ENCODE measurements around the gene EPG5. TPM values are rescaled to one million over a fixed set of nuclear protein-coding genes. Genes with fewer than 3 reads are reported as not detected.

EPG5 gene
- polyA plus RNA-seq, 1 donor from 2014 or later = 18.0 TPM

- no peak overlapping the region for H3K27ac ChIP-seq (ENCODE audit: low read length)
- no peak overlapping the region for H2AFZ ChIP-seq (ENCODE audit: low read depth, low read length)
- H3K36me3 ChIP-seq (ENCODE audit: insufficient read depth, low read length) = no peaks in the 10 kb centered on the region
- TF ChIP-seq CTCF (IDR thresholded peaks at IDR 0.05; ENCODE audit: poor library complexity, severe bottlenecking) (no peak), TAF1 (IDR thresholded peaks at IDR 0.05; ENCODE audit: low read depth) (no peak), RAD21 (conservative IDR thresholded peaks at IDR 0.05) (no peak), SMC3 (conservative IDR thresholded peaks at IDR 0.05; ENCODE audit: poor library complexity) (no peak), MXI1 (conservative IDR thresholded peaks at IDR 0.05; ENCODE audit: poor library complexity, severe bottlenecking) (no peak), EP300 (conservative IDR thresholded peaks at IDR 0.05; ENCODE audit: poor library complexity, severe bottlenecking) (no peak)
- TF ChIP-seq, protein P1, sequence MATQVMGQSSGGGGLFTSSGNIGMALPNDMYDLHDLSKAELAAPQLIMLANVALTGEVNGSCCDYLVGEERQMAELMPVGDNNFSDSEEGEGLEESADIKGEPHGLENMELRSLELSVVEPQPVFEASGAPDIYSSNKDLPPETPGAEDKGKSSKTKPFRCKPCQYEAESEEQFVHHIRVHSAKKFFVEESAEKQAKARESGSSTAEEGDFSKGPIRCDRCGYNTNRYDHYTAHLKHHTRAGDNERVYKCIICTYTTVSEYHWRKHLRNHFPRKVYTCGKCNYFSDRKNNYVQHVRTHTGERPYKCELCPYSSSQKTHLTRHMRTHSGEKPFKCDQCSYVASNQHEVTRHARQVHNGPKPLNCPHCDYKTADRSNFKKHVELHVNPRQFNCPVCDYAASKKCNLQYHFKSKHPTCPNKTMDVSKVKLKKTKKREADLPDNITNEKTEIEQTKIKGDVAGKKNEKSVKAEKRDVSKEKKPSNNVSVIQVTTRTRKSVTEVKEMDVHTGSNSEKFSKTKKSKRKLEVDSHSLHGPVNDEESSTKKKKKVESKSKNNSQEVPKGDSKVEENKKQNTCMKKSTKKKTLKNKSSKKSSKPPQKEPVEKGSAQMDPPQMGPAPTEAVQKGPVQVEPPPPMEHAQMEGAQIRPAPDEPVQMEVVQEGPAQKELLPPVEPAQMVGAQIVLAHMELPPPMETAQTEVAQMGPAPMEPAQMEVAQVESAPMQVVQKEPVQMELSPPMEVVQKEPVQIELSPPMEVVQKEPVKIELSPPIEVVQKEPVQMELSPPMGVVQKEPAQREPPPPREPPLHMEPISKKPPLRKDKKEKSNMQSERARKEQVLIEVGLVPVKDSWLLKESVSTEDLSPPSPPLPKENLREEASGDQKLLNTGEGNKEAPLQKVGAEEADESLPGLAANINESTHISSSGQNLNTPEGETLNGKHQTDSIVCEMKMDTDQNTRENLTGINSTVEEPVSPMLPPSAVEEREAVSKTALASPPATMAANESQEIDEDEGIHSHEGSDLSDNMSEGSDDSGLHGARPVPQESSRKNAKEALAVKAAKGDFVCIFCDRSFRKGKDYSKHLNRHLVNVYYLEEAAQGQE (IDR thresholded peaks at IDR 0.05; ENCODE audit: borderline replicate concordance) = no peak
- H3F3A ChIP-seq (ENCODE audit: insufficient read depth, low read length, poor library complexity, severe bottlenecking) = no peaks in the 10 kb centered on the region
- H4K20me1 ChIP-seq (ENCODE audit: insufficient read depth) = no peaks in the 10 kb centered on the region
- H3K4me2 ChIP-seq (ENCODE audit: low read length) = no peak overlapping the region
- H3K9ac ChIP-seq (ENCODE audit: low read length) = no peak overlapping the region
- no peak overlapping the region for H3K4me3 ChIP-seq (ENCODE audit: low read length)
- no peaks in the 10 kb centered on the region for H3K27me3 ChIP-seq (ENCODE audit: insufficient read depth, low read depth, low read length)
- H3K9me3 ChIP-seq (ENCODE audit: low read length) = peaks cover 3% of the 10 kb centered on the region
- no peaks in the 10 kb centered on the region for H3K79me2 ChIP-seq (replicated peaks; ENCODE audit: insufficient read depth, low read length)
- no peaks in the 10 kb centered on the region for H3K9me2 ChIP-seq (ENCODE audit: insufficient read depth, low read length)
Observed at GRCh38 chr18:45801416-45802004, 165.6 kb downstream of the EPG5 start.

Small RNA genes lying within 50 kb of the gene (small RNA-seq; reads per million reads assigned to genes)
- gene RN7SKP26 = 0 reads per million in 3 experiments

Other genes starting within 250 kb of the EPG5 start
- not detected in 2 replicates for gene SLC14A1, start 243.1 kb downstream of the EPG5 start, polyA plus RNA-seq
- gene SIGLEC15, start 141.7 kb downstream of the EPG5 start, polyA plus RNA-seq = not detected in 2 replicates
- 0.48 and 0.98 TPM in 2 replicates for gene PSTPIP2, start 104.9 kb upstream of the EPG5 start, polyA plus RNA-seq
- gene ATP5F1A, start 131.0 kb upstream of the EPG5 start, polyA plus RNA-seq = 1,932 and 1,949 TPM in 2 replicates
- 109 and 118 TPM in 2 replicates for gene HAUS1, start 137.1 kb upstream of the EPG5 start, polyA plus RNA-seq